Lower leg skin (tissue), 4 donors: ENCODE measurements around the gene CYSTM1. TPM values are rescaled to one million over a fixed set of nuclear protein-coding genes. Genes with fewer than 3 reads are reported as not detected.

Experiments used
- DNase-seq, 2 donors: peaks; one replicate each; pipeline ENCODE4 v3.0.0-alpha.2; 2019; ENCODE audit warnings: low spot score in 2 of 2
- H3K4me3 ChIP-seq: fragments of 200-600 bp; sonication (generic); 2 replicates; pipeline ENCODE4 v1.5.1; 2017; ENCODE audit warnings: mild to moderate bottlenecking, low read depth; ENCODE audit not compliant: poor library complexity, severe bottlenecking
- CTCF ChIP-seq, 3 donors: fragments of 450-650 bp; IDR thresholded peaks; one replicate each; pipeline ENCODE4 v1.5.1; 2016; ENCODE audit warnings: antibody characterized with exemption in 3 of 3, mild to moderate bottlenecking in 3 of 3, moderate library complexity in 2 of 3
- POLR2A ChIP-seq, 2 donors: fragments of 450-650 bp; IDR thresholded peaks; one replicate each; pipeline ENCODE4 v1.6.1; 2016 to 2017; ENCODE audit warnings: antibody characterized with exemption in 2 of 2, mild to moderate bottlenecking in 1 of 2, moderate library complexity in 1 of 2
- WGBS, 2 donors: methylation state at CpG; one replicate each; pipeline ENCODE4 v1.1.5; 2018; 5-methylcytosine and 5-hydroxymethylcytosine counted together
- intact Hi-C: fragments of 100-400 bp; cut with DNase I; formaldehyde crosslinking; loops from one replicate; pipeline ENCODE4 v1.15.0; 2023; ENCODE audit warnings: low total_unique reads
- total RNA-seq, 4 donors: library from RNA; depleted of rRNA; stranded (reverse); fragments of >200 nt; gene quantifications; one replicate each; pipeline ENCODE4 v1.1.0, GENCODE V29; 2016

Gene CYSTM1
- total RNA-seq, 4 donors from 2014 or later = 12.9 to 53.6 (median 33.0) TPM

- TF ChIP-seq POLR2A (IDR thresholded peaks at IDR 0.05) (no peak), CTCF (IDR thresholded peaks at IDR 0.05) (no peak)
- intact Hi-C loops = loop anchor here (5.0 kb wide), 1 partner anchor 111 kb away; no protein-coding TSS in a partner anchor
- peak; percentile 84 to 96 for DNase-seq
- H3K4me3 ChIP-seq = no peak overlapping the region
- 18 to 30% methylated on average over 8 to 9 of the region's 9 CpGs for WGBS, 2 donors
Observed at GRCh38 chr5:140240987-140241706, 66.2 kb downstream of the CYSTM1 start.

GRCh38 chr5:140242099-140242498 is 67.1 kb downstream of the CYSTM1 start:
- no peak overlapping the region for H3K4me3 ChIP-seq
- intact Hi-C loops = loop anchor here (5.0 kb wide), 1 partner anchor 110 kb away; no protein-coding TSS in a partner anchor
- 63 to 70% methylated on average over 5 of the region's 5 CpGs for WGBS, 2 donors
- no peak for TF ChIP-seq POLR2A (IDR thresholded peaks at IDR 0.05)
- no peak for DNase-seq

GRCh38 chr5:140242890-140243585 is 68.0 kb downstream of the CYSTM1 start:
- WGBS, 2 donors = 73 to 77% methylated on average over 4 of the region's 4 CpGs
- TF ChIP-seq CTCF (IDR thresholded peaks at IDR 0.05) = no peak
- TF ChIP-seq POLR2A (IDR thresholded peaks at IDR 0.05) = no peak
- intact Hi-C loops = loop anchor here (5.0 kb wide), 1 partner anchor 109 kb away; no protein-coding TSS in a partner anchor
- H3K4me3 ChIP-seq = no peak overlapping the region
- DNase-seq = no peak

- WGBS, 2 donors = 66 to 78% methylated on average over 4 of the region's 4 CpGs
- H3K4me3 ChIP-seq = no peak overlapping the region
- no peak for DNase-seq
- no peak for TF ChIP-seq CTCF (IDR thresholded peaks at IDR 0.05)
- no peak for TF ChIP-seq POLR2A (IDR thresholded peaks at IDR 0.05)
- intact Hi-C loops = loop anchor here (5.0 kb wide), 1 partner anchor 109 kb away; no protein-coding TSS in a partner anchor
Observed at GRCh38 chr5:140243706-140244250, 68.8 kb downstream of the CYSTM1 start.

- no peak overlapping the region for H3K4me3 ChIP-seq
- WGBS, 2 donors = 11 to 16% methylated on average over 14 of the region's 14 CpGs
- peak in 1 of 3 donors; percentile 82 for TF ChIP-seq CTCF (IDR thresholded peaks at IDR 0.05)
- TF ChIP-seq POLR2A (IDR thresholded peaks at IDR 0.05) = no peak
- intact Hi-C loops = loop anchor here (5.0 kb wide), 1 partner anchor 108 kb away; no protein-coding TSS in a partner anchor
- DNase-seq = peak; percentile 85 to 98
Observed at GRCh38 chr5:140244525-140245025, 69.6 kb downstream of the CYSTM1 start.

- H3K4me3 ChIP-seq = no peak overlapping the region
- 79 to 85% methylated on average over 5 of the region's 5 CpGs for WGBS, 2 donors
- TF ChIP-seq CTCF (IDR thresholded peaks at IDR 0.05) (no peak), POLR2A (IDR thresholded peaks at IDR 0.05) (no peak)
- DNase-seq = no peak
- intact Hi-C loops = no loop called here
Observed at GRCh38 chr5:140245341-140245740, 70.4 kb downstream of the CYSTM1 start.
